Measurements from ENCODE around the gene ALDH8A1. TPM values are rescaled to one million over a fixed set of nuclear protein-coding genes. Genes with fewer than 3 reads are reported as not detected.

The ALDH8A1 gene
- polyA plus RNA-seq, 3 donors: 0.77 TPM; not detected in 2

DNA sequence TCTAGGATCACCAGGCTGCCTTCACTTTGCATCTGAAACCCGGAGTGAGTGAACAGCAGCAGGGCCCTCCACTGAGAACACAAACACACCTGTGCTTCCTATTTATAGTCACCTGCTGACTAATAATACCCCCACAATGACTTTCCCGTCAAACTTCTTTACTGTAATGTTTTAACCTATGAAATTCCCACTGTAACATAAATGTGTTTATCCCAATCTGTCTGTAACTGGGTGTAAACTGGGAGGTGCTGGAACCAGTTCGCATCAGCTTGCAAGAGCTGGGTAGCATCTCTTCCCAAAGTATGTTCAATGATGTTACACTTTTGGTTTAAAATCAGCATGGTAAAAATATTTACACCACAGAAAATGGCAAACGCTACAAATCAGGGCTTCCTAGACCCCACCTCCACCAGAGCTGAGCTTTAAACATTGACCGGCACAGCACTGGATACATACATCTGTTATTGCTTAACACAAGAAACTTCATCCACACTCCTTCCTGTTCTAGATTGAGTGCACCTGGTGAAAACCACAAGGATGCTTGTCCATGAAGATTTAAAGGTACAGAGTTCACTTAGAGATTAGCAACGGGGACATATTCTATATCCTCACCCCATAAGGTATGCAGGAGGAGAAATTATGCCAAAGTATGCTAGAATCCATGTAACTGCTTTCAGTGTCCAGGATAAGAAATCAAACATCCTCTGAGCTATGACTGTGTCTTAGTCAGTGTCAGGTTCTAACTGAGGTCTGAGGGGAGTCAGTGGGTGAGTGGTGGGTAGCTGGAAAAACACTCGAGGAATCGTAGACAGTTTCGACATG is 79.0 kb downstream of the ALDH8A1 start:
- H3K27me3 Mint-ChIP-seq (ENCODE audit: low read depth in 3 of 3): peaks cover 0 to 8% (median 2%) of the 10 kb centered on the region in 3 donors
- no peak for DNase-seq
- no peaks in the 10 kb centered on the region for H3K36me3 Mint-ChIP-seq
- Histone ChIP-seq H3K4me3 (replicated peaks in 1 of 3; ENCODE audit: low read depth in 2 of 3, low read length in 3 of 3) (no peak overlapping the region), H3K79me2 (ENCODE audit: insufficient read depth, low read length) (no peaks in the 10 kb centered on the region), H3K27ac (ENCODE audit: low read depth in 1 of 2, low read length in 2 of 2) (no peak overlapping the region), H3K9me3 (replicated peaks in 1 of 2; ENCODE audit: control insufficient read depth in 1 of 2, insufficient read depth in 1 of 2, low read length in 2 of 2) (peaks cover 0 to 2% of the 10 kb centered on the region in 2 donors), H3K9ac (ENCODE audit: insufficient read depth, low read length, poor library complexity, severe bottlenecking) (no peak overlapping the region), H4K20me1 (ENCODE audit: insufficient read depth, low read length) (no peaks in the 10 kb centered on the region), H3K27me3 (ENCODE audit: control insufficient read depth in 2 of 2, insufficient read depth in 2 of 2, low read length in 2 of 2) (no peaks in the 10 kb centered on the region), H2AFZ (ENCODE audit: insufficient read depth, low read depth, low read length, poor library complexity, severe bottlenecking) (no peak overlapping the region), H3K4me2 (replicated peaks; ENCODE audit: extremely low read depth, low read length, poor library complexity, severe bottlenecking) (no peak overlapping the region), H3K4me1 (ENCODE audit: control insufficient read depth in 1 of 2, insufficient read depth in 2 of 2, low read length in 2 of 2) (no peaks in the 10 kb centered on the region), H3K36me3 (replicated peaks in 1 of 2; ENCODE audit: control insufficient read depth in 1 of 2, insufficient read depth in 2 of 2, low read length in 2 of 2) (no peaks in the 10 kb centered on the region)
- peaks cover 5% of the 10 kb centered on the region for H3K4me1 Mint-ChIP-seq
- H3K4me3 Mint-ChIP-seq: no peak overlapping the region
- H3K9me3 Mint-ChIP-seq: peaks cover 0 to 9% (median 5%) of the 10 kb centered on the region in 7 donors
- no peak overlapping the region for H3K27ac Mint-ChIP-seq
- 62% methylated on average over 5 of the region's 9 CpGs for WGBS (ENCODE audit: insufficient coverage)
- TF ChIP-seq CTCF (IDR thresholded peaks at IDR 0.05): no peak
- intact Hi-C loops (cut with micrococcal nuclease): no loop called here

DNA sequence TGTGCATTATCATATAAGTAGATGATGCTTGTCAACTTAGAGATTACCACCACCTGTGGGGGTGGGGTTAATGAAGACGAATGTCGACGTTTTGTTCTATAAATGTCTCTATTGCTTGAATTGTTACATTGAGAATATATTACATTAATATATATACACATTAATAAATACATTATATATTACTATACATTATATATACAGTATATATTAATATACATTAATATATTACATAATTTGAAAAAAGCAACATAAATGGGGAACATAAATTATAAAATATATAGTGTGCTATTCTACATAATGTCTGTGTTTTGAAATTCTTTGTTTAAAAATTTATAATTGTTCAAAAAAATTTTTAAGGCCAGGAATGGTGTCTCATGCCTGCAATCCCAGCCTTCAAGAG is 81.1 kb downstream of the ALDH8A1 start:
- Histone ChIP-seq H3K79me2 (ENCODE audit: insufficient read depth, low read length) (no peaks in the 10 kb centered on the region), H3K9me3 (replicated peaks in 1 of 2; ENCODE audit: control insufficient read depth in 1 of 2, insufficient read depth in 1 of 2, low read length in 2 of 2) (peaks cover 0 to 2% of the 10 kb centered on the region in 2 donors), H3K36me3 (replicated peaks in 1 of 2; ENCODE audit: control insufficient read depth in 1 of 2, insufficient read depth in 2 of 2, low read length in 2 of 2) (no peaks in the 10 kb centered on the region), H3K27ac (ENCODE audit: low read depth in 1 of 2, low read length in 2 of 2) (no peak overlapping the region), H3K4me2 (replicated peaks; ENCODE audit: extremely low read depth, low read length, poor library complexity, severe bottlenecking) (no peak overlapping the region), H4K20me1 (ENCODE audit: insufficient read depth, low read length) (no peaks in the 10 kb centered on the region), H3K27me3 (ENCODE audit: control insufficient read depth in 2 of 2, insufficient read depth in 2 of 2, low read length in 2 of 2) (no peaks in the 10 kb centered on the region), H3K4me1 (ENCODE audit: control insufficient read depth in 1 of 2, insufficient read depth in 2 of 2, low read length in 2 of 2) (no peaks in the 10 kb centered on the region), H3K9ac (ENCODE audit: insufficient read depth, low read length, poor library complexity, severe bottlenecking) (no peak overlapping the region), H2AFZ (ENCODE audit: insufficient read depth, low read depth, low read length, poor library complexity, severe bottlenecking) (no peak overlapping the region), H3K4me3 (replicated peaks in 1 of 3; ENCODE audit: low read depth in 2 of 3, low read length in 3 of 3) (no peak overlapping the region)
- no peak for DNase-seq
- Mint-ChIP-seq H3K27me3 (ENCODE audit: low read depth in 3 of 3) (peaks cover 1 to 6% (median 3%) of the 10 kb centered on the region in 3 donors), H3K9me3 (peaks cover 0 to 9% (median 3%) of the 10 kb centered on the region in 7 donors), H3K27ac (peak overlapping the region in 1 of 7 donors; percentile 57), H3K4me1 (peaks cover under 1% of the 10 kb centered on the region), H3K4me3 (no peak overlapping the region), H3K36me3 (no peaks in the 10 kb centered on the region)
- TF ChIP-seq CTCF (IDR thresholded peaks at IDR 0.05): no peak
- intact Hi-C loops (cut with micrococcal nuclease): no loop called here
- whole genome bisulfite sequencing (ENCODE audit: insufficient coverage): no CpG with 5 or more reads among the region's 3 CpGs

Other genes with a start within 250 kb of the ALDH8A1 start
- 10 to 100 TPM; 16.0 to 48.9 (median 36.3) TPM for gene HBS1L, start 104.7 kb upstream of the ALDH8A1 start, polyA plus RNA-seq
- 1 to 10 TPM; 1.5 to 2.2 (median 1.7) TPM for gene MYB, start 231.2 kb upstream of the ALDH8A1 start, polyA plus RNA-seq

All from CD14-positive monocyte (primary cell).